Activated CD8-positive, alpha-beta memory T cell treated with anti-CD3 and anti-CD28 coated beads, Interleukin-2, amount 50 U/mL, for 4 hours (primary cell): Measurements from ENCODE around the gene FAM107B.
"Not testable (repeated sequence)": the region's sequence is repeated elsewhere in the genome, so short reads cannot be mapped to it uniquely, and the experiment has no call there.

Source experiments
- DNase-seq: peaks from one replicate; pipeline ENCODE4 v3.0.0-alpha.2; 2020

The FAM107B gene

DNA sequence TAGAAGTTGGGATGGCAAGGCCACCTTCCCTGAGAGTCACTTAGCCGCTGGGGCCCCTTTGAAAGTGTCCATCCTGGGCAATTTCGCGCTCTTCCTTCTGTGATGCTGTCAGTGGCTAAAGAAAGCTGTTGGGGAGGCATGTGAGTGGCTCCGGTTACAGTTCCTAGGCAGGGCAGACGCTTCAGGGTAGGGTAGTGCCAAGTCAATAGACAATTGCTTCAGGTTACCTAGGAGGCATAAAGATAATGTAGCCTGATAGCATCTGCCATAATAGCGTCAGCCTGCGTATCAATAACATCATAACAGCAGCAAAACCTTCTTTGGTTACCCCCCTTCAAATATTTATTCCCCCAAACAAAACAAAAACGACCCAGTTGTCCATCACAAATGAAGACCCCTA lies at the start of gene FAM107B:
TSS of gene FAM107B (minus strand) at position 101 of the 400 bp plus-strand sequence. CDS start 234 bp downstream, outside the sequence.
- no peak for DNase-seq

- DNase-seq = no peak
Observed at GRCh38 chr10:14823966-14824365, 49.3 kb upstream of the FAM107B start.

DNA sequence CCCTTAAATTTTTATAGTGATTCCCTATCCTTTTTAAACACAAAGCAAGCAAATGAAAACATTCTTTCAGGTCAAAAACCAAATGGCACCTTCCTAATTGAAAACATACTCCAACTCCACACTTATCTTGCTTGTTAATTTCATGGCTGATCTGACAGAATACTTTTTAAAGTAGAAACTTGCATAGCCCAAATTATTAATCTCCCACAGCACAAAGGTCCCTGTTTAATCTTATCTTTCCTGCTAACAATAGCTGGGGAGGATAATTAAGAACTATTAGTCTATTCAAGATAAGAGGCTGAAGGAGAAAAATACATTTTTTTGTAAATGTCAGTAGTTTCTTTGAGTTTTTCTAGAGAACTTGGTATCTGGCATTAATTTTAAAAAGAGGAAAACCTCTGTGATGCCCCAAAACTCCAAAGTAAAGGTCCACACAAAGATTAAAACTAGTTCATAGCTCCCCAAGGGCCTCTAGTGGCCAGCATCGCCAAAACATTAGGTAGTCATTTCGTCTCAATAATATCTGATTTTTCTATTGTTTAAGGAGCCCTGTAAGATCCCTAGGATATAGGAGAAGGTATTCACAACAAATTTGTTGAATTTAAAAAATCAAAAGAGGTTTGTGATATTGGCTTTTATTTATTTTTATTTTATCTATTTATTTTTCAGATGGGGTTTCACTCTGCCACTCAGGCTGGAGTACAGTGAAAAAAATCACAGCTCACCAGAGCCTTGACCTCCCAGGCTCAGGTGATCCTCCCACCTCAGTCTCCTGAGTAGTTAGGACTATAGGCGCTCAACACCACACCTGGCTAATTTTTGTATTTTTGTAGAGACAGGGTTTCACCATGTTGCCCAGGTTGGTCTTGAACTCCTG lies 48.4 kb upstream of the FAM107B start:
- DNase-seq = peak; percentile 49

GRCh38 chr10:14821635-14822375 lies 47.1 kb upstream of the FAM107B start:
- no peak for DNase-seq

DNA sequence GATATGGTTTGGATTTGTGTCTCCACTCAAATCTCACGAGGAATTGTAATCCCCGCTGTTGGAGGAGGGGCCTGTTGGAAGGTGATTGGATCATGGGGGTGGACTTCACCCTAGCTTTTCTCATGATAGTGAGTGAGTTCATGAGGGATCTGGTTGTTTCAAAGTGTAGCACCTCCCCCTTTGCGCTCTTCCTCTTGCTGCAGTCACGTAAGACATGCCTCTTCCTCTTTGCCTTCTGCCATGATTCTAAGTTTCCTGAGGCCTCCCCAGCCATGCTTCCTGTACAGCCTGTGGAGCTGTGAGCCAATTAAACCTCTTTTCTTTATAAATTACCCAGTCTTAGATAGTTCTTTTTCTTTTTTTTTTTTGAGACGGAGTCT lies 46.1 kb upstream of the FAM107B start:
- no peak for DNase-seq

DNA sequence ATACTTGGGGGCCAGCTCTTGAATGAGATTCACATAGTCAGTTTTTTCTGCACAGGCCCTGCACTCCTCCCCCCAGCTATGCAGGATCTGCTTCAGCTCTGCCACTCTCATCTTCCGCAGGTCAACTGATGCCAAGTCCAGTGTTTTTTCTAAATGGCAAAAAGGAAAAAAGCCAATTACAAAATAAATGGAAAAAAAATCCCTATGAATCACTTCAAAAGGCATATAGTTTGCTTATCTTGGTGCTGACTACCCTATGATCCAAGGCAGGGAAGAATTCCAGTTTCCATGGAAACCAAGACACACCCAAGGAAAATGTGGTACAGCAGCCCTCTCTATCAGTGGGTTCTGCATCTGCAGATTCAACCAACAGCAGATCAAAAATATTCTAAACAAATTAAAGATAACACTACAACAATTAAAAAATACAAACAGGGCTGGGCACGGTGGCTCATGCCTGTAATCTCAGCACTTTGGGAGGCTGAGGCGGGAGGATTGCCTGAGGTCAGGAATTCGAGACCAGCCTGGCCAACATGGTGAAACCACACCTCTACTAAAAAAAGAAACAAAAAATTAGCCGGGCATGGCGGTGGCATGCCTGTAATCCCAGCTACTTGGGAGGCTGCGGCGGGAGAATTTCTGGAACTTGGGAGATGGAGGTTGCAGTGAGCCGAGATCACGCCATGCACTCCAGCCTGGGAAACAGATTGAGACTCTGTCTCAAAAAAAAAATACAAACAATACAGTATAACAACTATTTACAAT lies 45.5 kb upstream of the FAM107B start:
- DNase-seq = no peak

GRCh38 chr10:14816717-14817116 lies 42.0 kb upstream of the FAM107B start:
- not testable (repeated sequence) for DNase-seq

- no peak for DNase-seq
Observed at GRCh38 chr10:14815681-14816080, 41.0 kb upstream of the FAM107B start.

DNA sequence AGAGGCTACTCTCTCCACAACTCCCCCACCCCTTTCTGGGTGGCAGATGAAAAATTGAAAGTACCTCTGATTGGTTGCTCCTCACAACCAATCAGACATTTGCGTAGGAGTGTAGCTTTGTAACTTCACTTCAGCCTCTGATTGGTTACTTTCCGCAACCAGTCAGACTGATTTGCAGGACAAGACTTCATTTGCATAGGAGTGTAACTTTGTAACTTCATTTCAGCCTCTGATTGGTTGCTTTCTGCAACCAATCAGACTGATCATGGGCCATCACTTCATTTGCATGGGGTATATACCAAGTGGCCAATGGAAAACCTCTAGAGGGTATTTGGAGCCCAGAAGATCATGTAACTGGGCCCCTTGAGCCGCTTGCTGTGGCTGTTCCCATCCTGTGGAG lies 37.6 kb upstream of the FAM107B start:
- DNase-seq = no peak

DNA sequence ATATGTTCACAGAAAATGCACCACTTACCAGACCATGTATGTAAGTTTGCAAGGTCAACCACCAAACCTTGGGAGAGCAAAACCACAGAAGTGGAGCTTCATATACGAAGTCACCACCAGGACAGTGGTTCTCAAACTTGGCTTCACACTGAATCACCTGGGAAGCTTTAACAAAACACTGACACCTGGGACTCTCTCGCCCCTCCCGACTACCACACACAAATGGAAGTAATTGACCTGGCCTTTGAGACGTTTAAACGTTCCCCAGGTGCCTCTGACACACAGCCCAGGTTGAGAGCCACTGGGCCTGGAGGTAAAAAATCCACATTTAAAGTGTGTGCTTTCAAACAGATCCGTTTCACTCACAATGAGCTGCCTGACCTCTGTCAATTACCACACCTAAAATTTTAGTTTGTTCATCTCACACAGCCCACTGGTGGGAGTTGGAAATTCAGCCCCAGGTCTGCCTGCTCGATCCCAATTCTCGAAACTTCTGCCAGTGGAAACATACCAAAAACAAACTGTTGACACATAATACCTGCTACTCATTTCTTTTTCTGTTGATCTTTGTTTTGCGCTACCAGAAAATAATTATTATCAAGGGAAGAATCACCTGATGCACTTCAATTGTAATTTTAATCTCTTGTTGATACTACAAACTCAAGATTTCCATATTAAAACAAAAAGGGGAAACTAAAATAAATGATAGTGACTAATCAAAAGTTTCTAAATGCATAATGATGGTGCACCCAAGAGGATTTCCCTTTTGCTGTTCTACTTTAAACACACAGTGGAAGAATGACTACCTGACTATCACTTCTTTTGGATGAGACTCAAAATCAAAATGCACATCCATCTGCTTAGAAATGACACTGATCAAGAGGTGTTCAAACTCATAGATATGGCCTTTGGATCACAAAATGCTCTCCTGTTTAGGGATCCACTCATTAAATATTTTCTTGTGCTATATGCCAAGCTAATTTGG lies 36.6 kb upstream of the FAM107B start:
- DNase-seq = no peak

GRCh38 chr10:14806318-14806717 lies 31.6 kb upstream of the FAM107B start:
- no peak for DNase-seq

DNA sequence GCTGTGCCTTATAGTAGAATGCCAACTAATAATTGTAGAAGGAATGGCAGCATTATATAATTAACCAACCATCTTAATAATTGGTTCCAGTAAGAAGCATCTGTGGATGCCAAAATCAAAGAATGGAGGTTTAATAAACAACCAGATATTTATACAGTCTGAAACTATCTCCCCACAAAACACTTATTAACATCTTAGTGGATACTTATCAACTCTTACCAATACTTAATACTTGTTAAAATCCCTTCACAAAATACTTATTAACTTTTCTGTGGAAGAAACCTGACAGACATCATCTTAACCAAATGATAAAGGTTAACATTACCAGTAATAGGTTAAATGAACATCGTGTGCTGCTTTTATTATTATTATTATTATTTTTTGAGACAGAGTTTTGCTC lies 29.1 kb upstream of the FAM107B start:
- DNase-seq = no peak

DNA sequence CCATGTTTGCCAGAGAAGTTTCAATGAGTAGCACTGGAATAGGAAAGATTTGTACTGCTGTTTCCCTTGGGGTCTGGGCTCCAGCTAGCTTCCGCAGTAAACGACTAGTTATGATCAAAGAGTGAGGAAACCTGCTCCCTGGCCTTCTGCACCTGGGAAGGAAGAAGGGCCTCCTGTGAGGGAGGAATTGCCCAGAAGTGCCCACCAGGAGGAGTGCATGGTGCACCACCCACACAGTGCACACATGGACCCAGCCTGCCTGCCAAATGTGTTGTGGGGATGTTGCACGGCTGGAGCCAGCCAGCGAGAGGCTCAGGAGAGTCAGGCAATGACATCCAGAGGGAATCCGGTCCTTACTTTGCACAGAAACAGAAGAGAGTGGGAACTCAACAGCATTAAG lies 27.0 kb upstream of the FAM107B start:
- no peak for DNase-seq

GRCh38 chr10:14800397-14800796 lies 25.7 kb upstream of the FAM107B start:
- no peak for DNase-seq

- no peak for DNase-seq
Observed at GRCh38 chr10:14798636-14799035, 23.9 kb upstream of the FAM107B start.

- DNase-seq = no peak
Observed at GRCh38 chr10:14787938-14788337, 13.2 kb upstream of the FAM107B start.

DNA sequence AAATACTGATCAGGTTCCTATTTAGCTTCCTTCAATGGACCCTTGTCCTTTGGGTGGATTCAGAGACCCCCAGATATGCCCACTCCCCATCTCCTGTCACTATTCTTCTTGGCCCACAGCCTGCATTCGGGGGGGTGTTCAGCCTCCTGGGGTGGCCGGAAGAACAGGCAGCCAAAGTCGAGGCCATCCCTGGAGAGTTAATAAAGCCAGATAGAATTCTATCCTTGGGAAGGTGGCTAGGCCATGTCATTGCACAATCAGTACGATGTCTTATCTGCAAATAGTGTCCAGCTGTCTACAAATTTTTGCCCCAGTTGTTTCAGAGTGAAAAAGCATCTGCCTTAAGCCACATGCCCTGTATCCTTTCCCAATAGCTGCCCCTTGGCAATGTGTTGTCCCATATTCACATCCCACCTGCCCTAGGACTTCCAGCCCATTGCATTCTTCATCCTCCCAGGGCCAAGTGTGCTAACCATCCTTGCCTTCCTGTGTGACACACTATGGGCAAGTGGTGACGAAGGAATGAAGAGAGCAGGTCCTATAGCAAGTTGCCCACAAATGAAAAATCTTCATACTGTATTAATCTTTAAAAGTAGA lies 9.9 kb upstream of the FAM107B start:
- no peak for DNase-seq

DNA sequence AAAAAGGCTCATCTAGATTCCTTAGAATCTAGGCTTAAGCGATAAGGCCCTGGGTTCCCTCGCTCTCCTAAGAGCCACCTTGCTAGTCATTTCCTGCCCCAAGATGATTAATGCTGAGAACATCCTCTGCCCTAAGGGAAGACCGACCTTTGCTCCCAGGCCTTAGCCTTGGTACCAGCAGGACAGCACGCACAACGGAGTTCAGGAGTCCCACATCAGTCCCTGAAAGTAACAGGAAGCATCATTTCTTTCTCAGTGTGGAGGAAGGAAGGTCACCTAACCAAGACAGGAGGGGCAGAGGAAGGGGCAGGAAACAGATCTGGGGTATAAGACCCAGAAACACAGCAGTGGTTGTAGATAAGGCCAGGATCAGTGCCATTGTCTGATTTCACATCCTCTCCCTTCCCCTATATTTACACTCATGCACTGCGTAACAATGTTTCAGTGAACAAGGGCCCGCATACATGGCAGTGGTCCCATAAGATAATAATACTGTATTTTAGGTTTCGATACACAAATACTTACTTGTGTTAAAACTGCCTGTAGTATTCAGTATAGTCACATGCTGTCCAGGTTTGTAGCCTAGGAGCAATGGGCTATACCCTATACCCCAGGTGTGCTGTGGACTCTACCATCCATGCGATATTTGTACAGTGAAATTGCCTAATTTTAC lies 8.1 kb upstream of the FAM107B start:
- no peak for DNase-seq

GRCh38 chr10:14781763-14782162 lies 7.1 kb upstream of the FAM107B start:
- DNase-seq = no peak

DNA sequence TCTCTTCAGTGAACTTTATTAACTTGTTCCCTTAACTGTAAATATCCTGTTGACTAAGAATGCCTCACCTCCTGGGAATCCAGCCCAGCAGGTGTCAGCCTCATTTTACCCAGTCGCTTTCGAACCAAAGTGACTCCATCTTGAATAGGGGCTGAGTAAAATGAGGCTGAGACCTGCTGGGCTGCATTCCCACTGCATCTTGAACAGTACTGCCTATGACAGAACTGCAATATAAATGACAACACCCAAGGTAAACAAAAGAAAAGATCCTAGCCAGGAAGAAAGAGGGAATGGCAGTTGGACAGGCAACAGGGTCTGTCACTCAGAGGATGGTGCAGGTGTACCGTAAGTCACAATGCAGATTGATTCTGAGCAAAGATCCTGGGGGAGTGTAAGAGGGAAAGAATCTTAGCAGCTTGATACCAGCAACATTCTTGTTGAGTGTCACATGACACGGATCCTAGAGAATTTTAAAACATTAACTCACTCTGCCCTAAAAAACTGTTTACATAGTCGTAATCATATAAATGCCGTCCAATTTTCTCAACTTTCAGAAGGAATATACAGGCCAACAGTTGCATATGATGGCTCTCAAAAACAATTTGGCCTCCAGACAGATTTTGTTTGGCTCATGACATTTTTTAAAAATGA lies 4.4 kb upstream of the FAM107B start:
- DNase-seq = no peak

DNA sequence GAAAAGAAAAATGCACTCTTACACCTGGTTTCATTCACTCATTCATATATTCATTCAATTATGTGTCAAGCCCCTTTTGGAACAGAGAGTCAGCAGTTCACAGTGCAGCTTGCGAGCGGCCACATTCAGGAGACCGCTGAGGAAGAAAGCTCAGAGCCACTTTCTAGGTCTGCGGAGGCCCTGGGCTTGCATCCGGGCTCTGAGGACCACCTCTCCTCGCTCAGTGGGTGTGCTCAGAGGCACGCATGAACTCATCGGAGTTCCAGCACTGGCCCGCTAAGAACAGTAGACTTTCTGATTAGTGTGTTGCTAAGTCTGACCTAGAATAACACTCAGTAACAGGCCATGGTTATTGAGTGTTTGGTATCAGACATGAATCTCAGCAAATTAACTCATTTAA lies 1.8 kb upstream of the FAM107B start:
- DNase-seq = no peak
